ENCODE measurements around the gene KTN1.

The KTN1 gene

GRCh38 chr14:55684956-55685584, 105.1 kb downstream of the KTN1 start:
- no peak for DNase-seq

DNA sequence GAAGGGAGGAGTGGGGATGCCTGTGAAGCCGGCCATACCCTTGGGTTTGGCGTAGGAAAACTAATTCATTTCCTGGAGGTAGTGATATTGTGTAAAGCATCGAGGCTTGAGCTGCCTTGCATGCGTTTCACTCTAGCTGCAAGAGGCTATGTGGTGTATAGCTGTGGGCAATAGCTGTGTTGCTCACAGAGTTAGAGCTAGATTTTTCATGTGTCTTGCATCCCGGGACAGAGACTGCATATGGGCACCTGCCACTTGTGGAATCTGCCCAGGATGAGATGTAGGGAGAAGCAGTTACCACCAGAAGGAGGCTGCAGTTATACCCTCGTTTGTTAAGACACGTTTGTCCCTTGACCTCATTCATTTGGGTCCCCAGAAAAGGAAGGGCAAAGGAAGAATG, 106.7 kb downstream of the KTN1 start:
- no peak for DNase-seq

- no peak for DNase-seq
These were observed 108.6 kb downstream of the KTN1 start for GRCh38 chr14:55688566-55688965.

- DNase-seq, result no peak
These were observed 110.2 kb downstream of the KTN1 start for GRCh38 chr14:55689981-55690871.

DNA sequence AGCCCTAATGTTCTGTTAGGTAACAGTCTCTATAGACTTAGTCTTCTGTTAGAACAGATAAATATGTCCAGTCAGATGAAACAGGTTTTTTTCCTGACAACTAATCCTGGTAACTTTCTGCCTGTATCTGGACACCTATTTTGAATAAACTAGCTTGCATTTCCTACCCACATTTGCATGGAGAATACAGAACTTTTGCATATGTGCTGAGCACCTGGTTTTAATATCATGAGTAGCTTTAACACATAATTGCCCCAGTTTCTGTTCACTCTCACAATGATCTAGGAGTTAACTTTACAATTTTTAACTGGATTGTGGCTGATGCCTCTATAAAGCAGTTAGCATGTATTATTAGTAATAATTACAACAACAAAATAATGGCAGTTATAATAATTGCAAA, 111.7 kb downstream of the KTN1 start:
- DNase-seq, result no peak

GRCh38 chr14:55693904-55694303, 113.9 kb downstream of the KTN1 start:
- DNase-seq, result no peak

- DNase-seq, result no peak
These were observed 117.4 kb downstream of the KTN1 start for GRCh38 chr14:55697414-55697861.

DNA sequence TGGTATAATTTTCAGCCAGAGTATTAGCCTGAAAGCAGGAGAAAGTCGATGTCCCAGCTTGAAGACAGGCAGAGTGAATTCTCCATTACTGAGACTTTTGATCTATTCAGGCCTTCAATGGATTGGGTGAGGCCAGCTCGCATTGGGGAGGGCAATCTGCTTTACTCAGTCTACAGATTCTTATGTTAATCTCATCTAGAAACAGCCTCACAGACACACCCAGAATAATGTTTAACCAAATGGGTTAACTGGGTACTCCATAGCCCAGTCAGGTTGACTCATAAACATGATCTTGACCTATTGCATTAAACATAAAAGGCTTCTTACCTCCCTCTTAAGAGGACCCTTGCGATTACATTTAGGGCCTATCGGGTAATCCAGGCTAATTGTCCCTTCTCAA, 118.0 kb downstream of the KTN1 start:
- DNase-seq, result no peak

- DNase-seq, result peak in 2 of 3 donors; percentile 16 to 26
These were observed 119.4 kb downstream of the KTN1 start for GRCh38 chr14:55699131-55700057.

- DNase-seq, result peak in 1 of 3 donors; percentile 14
These were observed 121.6 kb downstream of the KTN1 start for GRCh38 chr14:55701638-55702037.

DNA sequence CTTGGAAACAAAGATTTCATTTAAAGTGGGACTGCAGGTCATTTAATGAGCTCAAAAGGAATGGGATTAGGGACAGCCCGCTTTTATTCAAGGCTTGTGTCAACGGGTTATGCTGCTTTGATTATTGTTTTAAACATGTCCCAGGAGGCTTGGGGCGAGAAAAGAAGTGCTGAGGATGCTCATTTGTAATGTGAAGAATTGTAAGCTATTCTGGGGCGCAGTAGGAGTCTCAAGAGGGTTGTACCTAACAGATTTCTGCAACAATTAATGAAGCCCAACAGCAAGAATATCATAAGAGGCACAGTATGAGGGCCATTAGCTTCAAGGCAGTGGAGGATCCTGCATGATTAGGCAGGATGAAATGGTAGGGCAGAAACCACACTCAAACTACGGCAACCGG, 122.5 kb downstream of the KTN1 start:
- DNase-seq, result no peak

DNA sequence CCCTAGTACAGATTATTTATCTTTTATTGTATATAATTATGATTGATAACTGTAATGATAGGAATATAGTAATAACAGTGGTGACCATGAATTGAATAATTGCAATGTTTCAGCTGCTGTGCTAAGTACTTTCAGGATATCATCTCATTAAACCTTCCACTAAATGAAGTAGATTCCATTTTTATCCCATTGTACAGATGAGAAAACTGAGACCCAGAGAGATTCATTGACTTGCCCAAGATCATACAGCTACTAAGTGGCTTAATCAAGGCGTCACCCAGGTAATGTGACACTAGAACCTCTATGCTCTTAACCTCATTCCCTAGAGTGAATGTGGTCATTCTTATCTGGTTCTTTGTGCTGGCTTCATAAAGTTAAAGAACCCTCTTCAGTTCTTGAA, 124.6 kb downstream of the KTN1 start:
- DNase-seq, result no peak

DNA sequence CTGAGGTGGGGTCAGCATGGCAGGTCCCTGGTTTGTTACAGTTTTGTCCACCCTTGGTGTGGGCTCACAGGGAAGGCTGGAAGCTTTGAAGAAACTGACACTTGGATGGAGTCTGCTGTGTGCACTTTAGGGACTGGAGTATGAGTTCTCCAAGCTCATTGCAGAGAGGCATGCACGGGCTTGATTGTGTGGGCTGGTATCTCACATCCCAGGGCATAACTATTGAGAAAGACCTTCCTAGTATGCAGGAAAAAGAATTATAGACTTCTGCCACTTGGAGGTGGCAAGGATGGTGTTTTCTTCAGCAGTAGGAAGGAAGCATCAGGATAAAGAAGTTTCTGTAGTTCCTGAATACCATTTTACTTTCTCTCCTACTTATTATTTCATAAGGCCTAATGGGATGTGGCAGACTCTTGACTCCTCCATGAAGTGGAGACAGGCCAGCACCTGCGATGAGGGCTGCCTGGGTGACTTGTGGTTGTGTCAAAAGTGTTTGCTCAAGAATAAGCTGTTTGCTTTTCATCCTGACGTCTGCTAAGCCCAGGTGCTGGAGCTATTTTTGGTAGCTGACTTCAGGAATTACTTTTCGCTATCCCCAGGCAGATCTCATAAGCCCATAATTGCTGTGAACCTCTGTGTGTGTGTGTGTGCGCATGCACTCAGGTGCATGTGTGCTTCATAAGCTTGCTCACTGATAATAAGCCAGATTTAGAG, 125.8 kb downstream of the KTN1 start:
- no peak for DNase-seq

GRCh38 chr14:55706365-55706684, 126.3 kb downstream of the KTN1 start:
- DNase-seq, result no peak

DNA sequence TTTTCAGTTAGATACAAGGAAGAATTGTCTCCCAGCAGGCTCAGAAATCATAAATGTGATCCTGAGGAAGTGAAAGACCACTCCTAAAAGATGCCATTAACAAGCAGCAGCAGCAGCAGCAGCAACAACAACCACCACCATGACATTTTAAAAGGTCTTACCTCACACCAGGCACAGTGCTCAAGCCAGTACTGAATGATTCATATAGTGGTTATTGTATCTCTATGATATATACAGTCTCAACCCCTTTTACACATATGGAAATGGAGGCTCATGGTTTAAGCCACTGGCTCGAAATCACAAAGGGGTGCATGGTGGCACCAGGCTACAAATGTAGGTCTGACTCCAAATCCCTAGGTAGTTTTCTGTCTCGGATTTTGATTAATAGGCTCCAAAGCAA, 126.9 kb downstream of the KTN1 start:
- DNase-seq, result no peak

GRCh38 chr14:55707365-55707804, 127.4 kb downstream of the KTN1 start:
- DNase-seq, result peak; percentile 29 to 54 (median 45)

DNA sequence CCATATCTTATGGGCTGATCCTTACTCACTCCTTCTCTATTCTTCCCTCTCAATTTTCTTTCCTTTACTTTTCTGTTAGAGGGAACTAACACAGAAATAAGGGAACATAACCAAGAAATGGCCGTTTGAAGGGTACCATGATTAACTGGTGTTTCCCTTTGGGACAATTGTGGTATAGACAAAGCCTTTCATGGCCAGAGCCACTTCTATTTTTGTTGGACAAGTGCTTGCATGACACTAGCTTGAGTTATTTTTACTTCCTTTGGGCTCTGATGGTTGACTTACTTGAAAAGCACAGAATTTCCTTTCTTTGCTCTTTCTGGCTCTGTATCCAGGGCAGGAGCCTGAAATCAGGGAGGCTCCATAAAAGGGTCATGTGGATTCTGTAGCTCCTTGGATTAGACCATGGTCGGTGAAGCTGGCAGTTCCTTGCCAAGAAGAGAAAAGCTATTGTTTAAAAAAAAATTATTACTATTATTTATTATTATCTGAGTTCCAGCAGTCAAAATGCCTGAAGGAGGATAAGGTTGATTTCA, 130.6 kb downstream of the KTN1 start:
- DNase-seq, result no peak

DNA sequence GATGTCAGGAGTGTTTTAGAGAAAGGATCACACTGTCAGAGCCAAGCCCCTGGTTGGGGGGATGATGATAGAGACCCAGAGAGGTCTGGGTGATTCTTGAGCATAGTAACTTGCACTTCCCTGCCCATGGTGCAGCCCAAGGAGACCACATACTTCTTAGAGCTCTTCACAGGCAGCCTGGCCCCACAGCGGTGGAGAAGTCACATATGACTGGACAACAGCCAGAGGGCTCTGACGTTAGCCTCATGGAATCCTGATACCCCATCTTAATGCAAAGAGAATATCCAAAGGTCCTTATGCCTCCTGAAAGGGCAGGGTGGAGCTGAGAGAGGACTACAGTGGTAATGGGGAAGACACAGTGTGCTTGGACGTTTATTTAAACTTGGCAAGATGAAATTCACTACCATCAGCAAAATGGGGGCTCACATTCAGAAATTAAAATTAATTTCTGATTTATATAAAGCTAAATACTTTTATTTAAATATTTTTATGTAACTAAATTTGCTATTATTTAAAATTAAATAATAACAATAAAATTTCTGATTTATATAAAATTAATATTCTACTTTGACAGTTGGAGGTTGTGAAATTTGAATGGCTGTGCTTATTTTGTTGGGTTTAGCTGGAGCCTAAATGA, 131.3 kb downstream of the KTN1 start:
- no peak for DNase-seq

GRCh38 chr14:55712491-55712890, 132.5 kb downstream of the KTN1 start:
- DNase-seq, result no peak

GRCh38 chr14:55713486-55713885, 133.5 kb downstream of the KTN1 start:
- DNase-seq, result peak; percentile 27 to 71 (median 45)

GRCh38 chr14:55715889-55716288, 135.9 kb downstream of the KTN1 start:
- DNase-seq, result peak in 2 of 3 donors; percentile 13 to 15

DNA sequence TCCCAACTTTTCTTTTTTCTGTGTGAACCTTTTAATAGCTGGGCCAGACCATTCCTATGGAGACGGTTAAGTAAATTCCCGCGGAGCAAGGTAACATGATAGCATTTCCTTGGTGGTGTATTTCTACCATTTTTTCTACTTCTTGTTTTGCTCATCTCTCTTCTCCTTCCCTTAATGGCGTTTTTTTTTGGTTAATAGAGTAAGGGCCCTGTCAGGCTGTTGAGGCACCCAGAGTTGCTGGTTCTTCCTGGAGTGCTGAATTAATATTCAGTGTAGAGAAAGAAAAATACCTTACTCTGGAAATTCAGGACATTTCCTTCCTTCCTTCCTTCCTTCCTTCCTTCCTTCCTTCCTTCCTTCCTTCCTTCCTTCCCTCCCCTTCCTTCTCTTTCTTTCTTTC, 137.6 kb downstream of the KTN1 start:
- no peak for DNase-seq
